Stimulated activated CD8-positive, alpha-beta memory T cell treated with anti-CD3 and anti-CD28 coated beads, Interleukin-4, amount 100 ng/mL, for 4 hours (primary cell): ENCODE measurements around the gene CACNA1E.

Source experiments
- DNase-seq, 2 donors: peaks; one replicate each; pipeline ENCODE4 v3.0.0-alpha.2; 2020; ENCODE audit warnings: low read depth in 2 of 2, low spot score in 1 of 2

The CACNA1E gene

DNA sequence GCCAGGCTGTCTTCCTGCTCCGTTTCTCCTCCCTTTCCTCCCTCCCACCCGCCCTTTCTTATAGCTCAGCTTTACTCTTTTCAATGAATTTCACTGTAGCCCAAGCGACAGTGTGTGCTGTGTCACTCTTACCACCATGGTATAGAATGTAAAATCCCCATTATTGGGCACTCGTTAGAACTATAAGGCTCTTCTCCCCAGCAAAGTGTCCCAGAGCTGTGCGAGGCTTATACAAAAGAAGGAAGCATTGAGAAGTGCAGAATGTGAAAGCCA is 192.5 kb downstream of the CACNA1E start:
- no peak for DNase-seq

GRCh38 chr1:181676269-181676668 is 193.0 kb downstream of the CACNA1E start:
- DNase-seq: no peak

DNA sequence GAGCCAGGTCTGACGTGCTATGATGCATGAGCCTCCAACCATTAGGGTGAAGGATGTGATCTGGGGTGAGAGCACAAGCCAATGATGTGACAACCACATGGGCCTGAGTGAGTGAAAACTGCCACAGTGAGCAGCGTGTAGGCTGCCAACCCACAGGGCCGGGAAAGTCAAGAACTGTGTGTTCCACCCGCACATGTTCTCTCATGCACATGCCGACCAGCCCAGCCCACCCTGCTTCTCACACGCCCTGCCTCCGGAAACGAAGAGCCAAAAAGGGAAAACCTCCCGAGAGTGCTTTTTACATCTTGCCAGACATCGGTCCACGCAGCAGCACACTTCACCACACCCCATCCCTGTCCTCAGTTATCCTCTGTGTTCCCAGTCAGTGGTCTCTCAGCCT is 197.0 kb downstream of the CACNA1E start:
- DNase-seq: no peak

GRCh38 chr1:181680871-181681270 is 197.6 kb downstream of the CACNA1E start:
- no peak for DNase-seq

DNA sequence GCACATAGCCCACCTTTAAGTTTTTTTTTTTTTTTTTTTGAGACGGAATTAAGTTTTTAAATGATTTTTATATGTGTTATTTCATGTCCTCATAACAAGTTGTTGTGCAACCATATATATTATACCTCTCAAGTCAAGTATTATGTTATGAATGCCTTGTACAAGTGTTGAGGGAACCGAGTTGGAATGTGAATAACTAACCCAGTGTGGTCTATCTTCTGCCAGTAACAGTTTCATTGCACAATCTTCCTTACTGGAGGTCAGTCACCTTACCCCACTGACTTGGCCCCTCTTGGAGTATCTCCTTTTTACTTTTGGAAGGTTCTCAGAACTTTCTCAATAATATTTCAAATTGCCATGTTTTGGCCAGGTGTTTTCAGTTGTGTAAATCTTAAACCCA is 201.9 kb downstream of the CACNA1E start:
- no peak for DNase-seq

- DNase-seq: no peak
Observed at GRCh38 chr1:181701891-181702290, 218.6 kb downstream of the CACNA1E start.

- DNase-seq: no peak
Observed at GRCh38 chr1:181704546-181704945, 221.2 kb downstream of the CACNA1E start.

DNA sequence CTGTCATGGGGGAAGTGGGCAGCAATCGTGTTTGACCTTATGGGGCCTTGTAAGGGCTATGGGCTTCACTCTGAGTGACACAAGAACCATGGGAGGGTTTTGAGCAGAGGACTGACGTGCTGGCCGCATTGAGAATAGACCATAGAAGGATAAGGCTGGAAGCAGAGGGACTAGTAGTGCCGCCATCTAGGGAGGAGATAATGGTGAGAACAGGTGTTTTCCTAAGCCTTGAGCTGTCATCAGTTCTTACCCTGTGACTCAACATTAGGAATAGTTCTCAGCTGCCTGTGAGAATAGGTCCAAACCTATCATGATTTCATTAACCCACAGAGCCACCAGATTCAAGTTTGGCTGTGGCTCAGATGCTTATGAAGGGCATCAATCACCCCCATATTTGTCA is 228.5 kb downstream of the CACNA1E start:
- no peak for DNase-seq

DNA sequence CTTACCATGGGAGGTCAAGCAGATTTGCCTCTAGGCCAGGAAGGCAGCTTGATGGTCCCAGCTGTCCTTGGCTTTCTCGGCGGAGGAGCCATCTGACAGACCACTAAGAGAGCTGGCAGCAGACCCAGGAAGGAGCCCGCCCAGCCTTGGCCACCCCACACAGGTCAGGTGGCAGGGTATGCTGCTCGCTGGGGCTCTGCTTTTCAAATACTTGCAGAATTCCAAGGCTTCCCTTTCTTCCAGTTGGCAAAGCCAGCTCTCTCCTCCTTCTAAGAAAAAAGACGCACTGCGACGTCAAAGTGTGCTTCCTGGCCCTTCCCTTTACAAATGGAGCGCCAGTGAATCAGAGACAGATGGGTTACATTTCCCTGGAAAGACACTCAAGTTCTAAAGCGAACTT is 229.4 kb downstream of the CACNA1E start:
- no peak for DNase-seq

- no peak for DNase-seq
Observed at GRCh38 chr1:181714428-181714827, 231.1 kb downstream of the CACNA1E start.

DNA sequence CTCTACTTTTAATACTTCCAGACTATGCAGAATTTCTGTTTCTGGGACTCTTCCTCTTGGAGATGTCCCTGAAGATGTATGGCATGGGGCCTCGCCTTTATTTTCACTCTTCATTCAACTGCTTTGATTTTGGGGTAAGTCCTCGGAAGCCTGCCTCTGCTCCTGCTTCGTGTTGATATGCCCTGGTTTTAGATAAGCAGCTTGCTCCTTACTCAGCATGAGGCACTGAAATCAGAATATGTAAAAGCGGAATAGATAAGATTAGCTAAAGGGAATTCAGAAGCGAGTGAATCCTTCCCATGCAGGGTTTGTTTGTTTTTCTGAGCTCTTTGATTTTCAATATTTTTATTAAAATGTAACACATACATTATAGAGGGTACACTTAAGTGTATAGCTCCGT is 234.7 kb downstream of the CACNA1E start:
- no peak for DNase-seq

DNA sequence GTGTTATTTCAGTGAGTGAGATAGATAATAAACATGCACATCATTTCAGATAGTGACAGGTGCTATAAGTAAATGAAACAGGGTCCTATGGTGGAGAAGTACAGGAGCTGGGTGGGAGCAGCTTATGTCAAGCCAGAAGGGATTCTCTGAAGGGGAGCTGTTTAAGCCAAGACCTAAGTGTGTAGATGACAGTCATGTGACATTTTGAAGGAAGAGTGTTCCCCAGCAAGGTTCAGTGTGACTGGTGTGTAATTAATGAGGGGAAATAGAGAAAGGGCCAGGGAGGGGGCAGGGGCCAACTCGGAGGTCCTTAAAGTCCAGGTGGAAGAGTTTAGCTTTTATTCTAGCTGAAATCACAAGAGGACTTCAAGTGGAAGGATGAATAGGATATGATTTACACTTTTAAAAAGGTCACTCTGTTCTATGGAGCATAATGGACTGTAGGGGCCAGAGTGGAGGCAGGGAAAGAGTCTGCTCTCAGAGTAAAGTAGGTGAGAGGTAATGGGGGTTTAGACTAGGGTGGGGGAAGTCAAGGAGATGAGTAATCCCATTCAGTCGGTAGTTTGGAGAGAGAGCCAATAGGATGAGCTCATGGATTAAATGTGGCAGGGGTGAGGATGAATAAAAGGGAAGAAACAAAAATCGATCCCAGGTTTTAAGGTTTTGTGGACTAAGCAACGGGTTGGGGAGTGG is 243.1 kb downstream of the CACNA1E start:
- no peak for DNase-seq

DNA sequence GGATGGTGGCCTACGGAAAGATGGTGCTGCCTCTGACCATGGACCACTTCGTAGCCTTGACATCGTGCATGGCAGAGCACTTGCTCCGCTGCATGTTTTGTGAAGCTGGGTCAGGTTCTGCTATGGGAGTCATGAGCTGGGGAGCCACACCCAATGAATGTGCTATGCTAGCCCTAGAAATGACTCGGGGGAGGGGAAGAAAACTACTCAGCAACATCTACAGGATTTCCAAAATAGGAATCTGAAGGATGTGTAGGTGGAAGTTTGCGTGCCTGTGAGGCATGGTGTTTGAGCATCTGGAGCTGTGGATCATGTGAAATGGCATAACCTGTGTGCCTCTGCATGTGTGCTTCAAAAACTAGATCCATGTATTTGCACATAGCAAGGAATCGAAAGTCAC is 247.3 kb downstream of the CACNA1E start:
- DNase-seq: no peak

- no peak for DNase-seq
Observed at GRCh38 chr1:181732218-181732990, 249.1 kb downstream of the CACNA1E start.

DNA sequence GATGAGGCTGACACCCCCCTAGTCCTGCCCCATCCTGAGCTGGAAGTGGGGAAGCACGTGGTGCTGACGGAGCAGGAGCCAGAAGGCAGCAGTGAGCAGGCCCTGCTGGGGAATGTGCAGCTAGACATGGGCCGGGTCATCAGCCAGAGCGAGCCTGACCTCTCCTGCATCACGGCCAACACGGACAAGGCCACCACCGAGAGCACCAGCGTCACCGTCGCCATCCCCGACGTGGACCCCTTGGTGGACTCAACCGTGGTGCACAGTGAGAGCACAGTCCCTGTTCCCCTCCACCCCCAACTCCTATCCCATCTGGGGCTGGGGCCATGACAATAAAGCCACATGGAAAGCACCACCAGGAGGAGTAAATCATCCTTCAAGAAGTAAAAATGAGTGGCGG is 250.2 kb downstream of the CACNA1E start:
- no peak for DNase-seq

- no peak for DNase-seq
Observed at GRCh38 chr1:181737056-181737455, 253.7 kb downstream of the CACNA1E start.

DNA sequence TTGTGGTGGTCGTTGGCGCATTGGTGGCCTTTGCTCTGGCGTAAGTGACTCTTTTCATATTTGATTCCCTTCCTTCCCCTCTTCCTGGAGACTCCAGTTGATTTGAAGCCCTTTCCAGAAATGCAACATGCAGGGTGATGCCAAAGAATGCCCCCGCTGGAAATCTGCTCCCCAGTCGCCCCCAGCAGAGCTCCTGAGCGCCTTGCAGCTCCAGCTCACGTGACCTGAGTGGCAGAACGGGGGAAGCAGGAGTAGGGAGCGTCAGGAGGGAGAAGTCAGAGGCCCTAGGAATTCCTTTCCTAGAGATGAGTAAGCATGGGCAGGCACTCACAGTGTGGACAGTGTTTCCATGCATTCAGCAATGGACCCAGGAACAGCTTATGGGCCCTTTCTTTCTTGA is 255.9 kb downstream of the CACNA1E start:
- no peak for DNase-seq

DNA sequence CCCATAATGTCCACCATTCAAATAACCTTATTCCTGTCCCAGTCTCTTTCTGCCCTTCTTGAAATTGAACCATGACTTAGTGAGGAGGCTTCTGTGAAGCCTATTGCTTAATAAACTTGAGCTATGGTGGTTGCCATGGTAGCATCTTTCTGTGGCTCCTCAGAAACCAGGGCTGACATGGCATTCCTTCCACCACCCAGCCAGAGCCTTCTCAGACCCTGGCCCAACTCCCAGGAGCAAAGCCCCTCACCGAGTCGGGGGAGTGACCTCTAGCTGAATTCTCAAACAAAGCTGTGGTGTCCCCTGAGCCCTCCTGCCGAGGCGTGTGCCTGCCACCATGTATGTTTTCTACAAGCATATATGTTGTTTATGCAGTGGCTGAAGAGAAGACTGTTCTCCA is 259.1 kb downstream of the CACNA1E start:
- DNase-seq: no peak

DNA sequence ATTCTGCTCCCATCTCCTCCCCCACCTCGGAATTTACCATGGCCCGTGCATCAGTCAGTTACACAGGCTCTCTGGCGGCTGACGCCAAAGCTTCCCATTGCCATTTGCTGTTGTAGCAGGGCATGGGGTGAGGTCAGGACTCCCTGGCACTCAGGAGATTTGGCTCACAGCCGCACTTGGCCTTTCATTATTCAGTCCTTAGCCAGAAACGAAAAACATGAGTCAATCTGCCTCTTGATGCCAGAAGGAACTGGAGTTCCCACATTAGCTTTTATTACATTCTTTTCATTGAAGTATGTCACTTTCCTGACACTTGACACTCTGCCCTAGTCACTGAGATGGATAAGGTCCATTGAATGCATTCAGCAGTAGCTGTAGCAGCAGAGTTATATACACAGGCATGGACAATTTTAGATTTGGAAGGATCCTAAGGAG is 260.6 kb downstream of the CACNA1E start:
- no peak for DNase-seq

DNA sequence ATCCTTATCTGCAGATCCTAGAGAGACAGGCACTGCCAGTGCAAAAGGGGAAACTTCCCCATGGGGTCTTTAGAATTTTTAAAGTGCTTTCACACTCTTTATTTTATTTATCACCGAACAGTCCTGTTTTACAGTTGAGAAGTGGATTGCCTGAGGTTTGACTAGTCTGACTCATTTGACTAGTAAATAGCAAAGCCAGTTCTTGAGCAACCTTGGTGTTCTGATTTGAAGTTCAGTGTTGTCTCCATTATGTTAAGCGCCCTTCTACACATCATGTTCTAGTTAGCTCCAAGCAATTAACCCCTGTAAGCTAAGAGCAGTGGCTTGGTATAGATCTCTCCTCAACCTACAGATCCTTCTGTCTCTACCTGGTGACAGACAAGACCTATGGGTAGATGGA is 262.9 kb downstream of the CACNA1E start:
- DNase-seq: no peak

DNA sequence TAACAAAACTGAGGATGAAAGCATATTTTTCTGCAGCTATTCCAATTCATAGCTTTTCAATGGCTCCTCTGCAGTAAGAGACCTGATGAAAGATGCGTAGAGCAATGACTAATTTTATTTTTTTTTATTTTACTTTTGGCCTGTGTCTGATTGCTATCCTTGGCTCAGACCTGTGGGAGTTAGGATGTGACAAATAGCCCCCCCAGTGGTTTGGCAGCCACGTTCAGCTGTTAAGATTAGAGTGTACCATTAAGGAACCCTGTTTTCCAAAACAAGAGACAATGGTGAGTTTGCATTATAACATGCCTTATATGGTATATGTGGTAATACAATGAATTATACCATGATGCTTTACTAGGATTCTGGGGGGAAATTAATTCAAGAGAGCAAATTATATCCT is 264.7 kb downstream of the CACNA1E start:
- no peak for DNase-seq

GRCh38 chr1:181754103-181754502 is 270.8 kb downstream of the CACNA1E start:
- DNase-seq: no peak

DNA sequence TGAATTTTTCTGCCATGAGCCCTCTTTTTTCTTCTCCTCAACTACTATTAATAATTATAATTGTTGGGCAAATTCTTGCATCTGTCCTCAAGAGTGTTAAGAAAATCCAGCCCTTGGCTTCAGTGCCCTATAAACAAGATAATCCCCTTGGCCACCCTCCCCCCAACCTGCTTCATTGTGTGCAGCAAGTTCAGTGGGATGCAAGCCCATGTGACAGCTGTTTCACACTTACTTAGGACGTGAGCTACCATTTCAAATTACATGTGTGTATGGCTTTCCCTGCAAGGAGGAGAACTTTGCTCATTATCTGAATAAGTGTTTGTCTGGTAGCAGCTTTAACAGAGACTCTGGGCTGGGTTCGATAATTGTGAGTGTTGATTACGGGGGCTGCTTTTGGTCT is 276.2 kb downstream of the CACNA1E start:
- no peak for DNase-seq
